ENCODE results near the gene KIAA0232. TPM values are rescaled to one million over a fixed set of nuclear protein-coding genes. Genes with fewer than 3 reads are reported as not detected.
"Not testable (repeated sequence)": the region's sequence is repeated elsewhere in the genome, so short reads cannot be mapped to it uniquely, and the experiment has no call there.

KIAA0232 gene
- total RNA-seq, 2 experiments from 2014 or later: 13.5 to 14.4 TPM

DNA sequence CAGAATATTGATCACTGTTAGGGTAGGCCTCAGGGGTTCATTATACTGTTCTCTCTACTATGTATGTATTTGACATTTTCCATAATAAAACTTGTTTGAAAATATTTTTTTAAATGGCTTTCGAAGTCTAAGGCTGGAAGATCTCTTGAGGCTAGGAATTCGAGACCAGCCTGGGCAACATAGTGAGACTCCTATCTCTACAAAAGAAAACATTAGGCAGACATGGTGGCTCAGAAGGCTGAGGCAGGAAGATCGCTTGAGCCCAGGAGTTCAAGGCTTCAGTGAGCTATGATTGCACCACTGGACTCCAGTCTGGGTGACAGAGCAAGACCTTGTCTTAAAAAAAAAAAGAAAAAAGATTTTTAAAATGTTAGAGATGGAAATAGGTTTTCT is 111.6 kb downstream of the KIAA0232 start:
- intact Hi-C loops (cut with micrococcal nuclease): no loop called here
- Mint-ChIP-seq H3K4me3 (no peak overlapping the region), H3K4me1 (ENCODE audit: low read depth) (peaks cover 21% of the 10 kb centered on the region), H3K27ac (no peak overlapping the region), H3K27me3 (ENCODE audit: low read depth) (no peaks in the 10 kb centered on the region), H3K36me3 (ENCODE audit: low read depth) (peaks cover 6% of the 10 kb centered on the region), H3K9me3 (peaks cover 11% of the 10 kb centered on the region)
- CTCF ChIA-PET: interaction anchor here (1.8 kb wide), 1 partner anchor 149 kb away, joined by 5 read pairs; the partner anchor contains the start of gene TADA2B
- DNase-seq: no peak

DNA sequence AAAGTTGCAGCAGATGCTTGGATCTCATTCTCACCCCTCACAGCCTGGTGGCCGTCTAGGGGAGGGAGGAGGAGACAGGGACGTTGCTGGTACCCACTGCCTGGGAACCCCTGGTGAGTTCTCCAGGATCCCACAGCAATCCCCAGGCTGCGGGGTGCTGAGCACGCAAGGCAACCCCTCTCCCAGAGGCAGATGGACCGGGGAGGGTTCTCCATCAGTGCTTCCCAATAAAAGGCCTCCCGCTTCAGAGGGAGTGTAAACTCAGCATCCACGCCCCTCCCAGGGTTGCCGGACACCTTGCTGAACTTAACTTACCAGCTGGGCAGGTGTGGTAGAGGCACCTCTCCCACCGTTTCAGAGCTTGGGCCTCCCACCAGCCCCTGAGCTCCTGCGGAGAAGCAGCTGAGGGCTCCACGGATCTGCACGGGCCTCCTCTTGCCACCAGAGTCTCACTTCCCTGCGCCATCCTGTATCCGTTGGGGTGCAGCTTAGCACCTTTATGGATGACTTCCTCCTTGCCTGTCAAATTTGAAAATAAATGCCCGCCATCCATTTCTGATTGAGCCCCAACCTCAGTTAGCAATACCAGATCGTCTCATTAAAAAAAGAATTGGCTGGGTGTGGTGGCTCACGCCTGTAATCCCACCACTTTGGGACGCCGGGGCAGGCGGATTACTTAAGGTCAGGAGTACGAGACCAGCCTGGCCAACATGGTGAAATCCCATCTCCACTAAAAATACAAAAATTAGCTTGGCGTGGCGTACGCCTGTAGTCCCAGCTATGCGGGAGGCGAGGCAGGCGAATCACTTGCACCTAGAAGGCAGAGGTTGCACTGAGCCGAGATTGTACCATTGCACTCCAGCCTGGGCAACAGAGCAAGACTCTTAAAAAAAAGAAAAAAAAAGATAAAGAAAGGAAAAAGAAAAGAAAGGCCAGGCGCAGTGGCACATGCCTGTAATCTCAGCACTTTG is 112.3 kb downstream of the KIAA0232 start:
- H3K27ac Mint-ChIP-seq: no peak overlapping the region
- peaks cover 28% of the 10 kb centered on the region for H3K4me1 Mint-ChIP-seq (ENCODE audit: low read depth)
- intact Hi-C loops (cut with micrococcal nuclease): no loop called here
- H3K4me3 Mint-ChIP-seq: no peak overlapping the region
- DNase-seq: no peak
- CTCF ChIA-PET: interaction anchor here (0.6 to 0.7 kb wide), 2 partner anchors 147 to 204 kb away, joined by 3 to 4 read pairs; no protein-coding TSS in a partner anchor
- H3K27me3 Mint-ChIP-seq (ENCODE audit: low read depth): no peaks in the 10 kb centered on the region
- peaks cover 6% of the 10 kb centered on the region for H3K36me3 Mint-ChIP-seq (ENCODE audit: low read depth)
- H3K9me3 Mint-ChIP-seq: peaks cover 10% of the 10 kb centered on the region

DNA sequence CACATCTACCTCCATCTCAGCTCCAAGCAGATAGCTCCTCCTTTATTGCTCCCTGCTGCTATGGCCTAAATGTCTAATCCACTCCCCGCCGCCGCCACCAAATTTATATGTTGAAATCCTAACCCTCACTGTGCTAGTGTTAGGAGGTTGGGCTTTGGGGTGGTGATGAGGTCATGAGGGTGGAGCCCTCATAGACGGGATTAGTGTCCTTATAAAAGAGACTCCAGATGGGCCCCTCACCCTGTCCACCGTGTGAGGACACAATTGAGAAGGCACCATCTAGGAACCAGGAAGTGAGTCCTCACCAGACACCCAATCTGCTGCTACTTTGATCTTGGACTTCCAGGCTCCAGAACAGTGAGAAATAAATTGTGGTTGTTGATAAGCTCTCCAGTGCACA is 113.5 kb downstream of the KIAA0232 start:
- H3K27ac Mint-ChIP-seq: no peak overlapping the region
- peaks cover 37% of the 10 kb centered on the region for H3K4me1 Mint-ChIP-seq (ENCODE audit: low read depth)
- intact Hi-C loops (cut with micrococcal nuclease): no loop called here
- CTCF ChIA-PET: interaction anchor here (0.7 kb wide), 1 partner anchor 47 kb away, joined by 3 read pairs; no protein-coding TSS in a partner anchor
- no peak overlapping the region for H3K4me3 Mint-ChIP-seq
- no peak for DNase-seq
- H3K9me3 Mint-ChIP-seq: no peaks in the 10 kb centered on the region
- no peaks in the 10 kb centered on the region for H3K27me3 Mint-ChIP-seq (ENCODE audit: low read depth)
- H3K36me3 Mint-ChIP-seq (ENCODE audit: low read depth): no peaks in the 10 kb centered on the region

DNA sequence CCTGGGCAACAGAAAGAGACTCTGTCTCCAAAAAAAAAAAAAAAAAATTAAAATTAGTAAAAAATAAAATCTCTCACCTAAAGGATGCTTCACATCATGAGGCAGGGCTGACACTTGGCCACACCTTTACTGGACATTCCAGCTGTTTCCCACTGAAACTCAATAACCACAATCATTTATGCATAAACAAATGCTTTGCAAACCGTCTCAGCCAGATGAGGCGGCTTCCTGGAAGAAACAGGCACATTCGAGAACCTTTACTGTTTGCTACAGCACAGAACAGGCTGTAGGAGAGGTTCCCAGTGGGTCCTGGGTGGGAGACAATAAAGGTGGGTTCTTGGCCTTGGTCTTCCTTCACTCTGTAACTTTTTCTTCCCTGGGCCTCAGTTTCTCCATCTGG is 116.2 kb downstream of the KIAA0232 start:
- no peaks in the 10 kb centered on the region for H3K9me3 Mint-ChIP-seq
- intact Hi-C loops (cut with micrococcal nuclease): loop anchor here (1.0 kb wide), 2 partner anchors 11 to 44 kb away; partner anchors contain the start of gene TBC1D14
- no peak for DNase-seq
- no peaks in the 10 kb centered on the region for H3K27me3 Mint-ChIP-seq (ENCODE audit: low read depth)
- H3K36me3 Mint-ChIP-seq (ENCODE audit: low read depth): no peaks in the 10 kb centered on the region
- H3K4me1 Mint-ChIP-seq (ENCODE audit: low read depth): peaks cover 20% of the 10 kb centered on the region
- H3K4me3 Mint-ChIP-seq: no peak overlapping the region
- peak overlapping the region; percentile 69 for H3K27ac Mint-ChIP-seq
- CTCF ChIA-PET: interaction anchor here (0.6 to 2.1 kb wide), 8 partner anchors 9 to 218 kb away, joined by 3 to 13 read pairs (median 4); no protein-coding TSS in a partner anchor

DNA sequence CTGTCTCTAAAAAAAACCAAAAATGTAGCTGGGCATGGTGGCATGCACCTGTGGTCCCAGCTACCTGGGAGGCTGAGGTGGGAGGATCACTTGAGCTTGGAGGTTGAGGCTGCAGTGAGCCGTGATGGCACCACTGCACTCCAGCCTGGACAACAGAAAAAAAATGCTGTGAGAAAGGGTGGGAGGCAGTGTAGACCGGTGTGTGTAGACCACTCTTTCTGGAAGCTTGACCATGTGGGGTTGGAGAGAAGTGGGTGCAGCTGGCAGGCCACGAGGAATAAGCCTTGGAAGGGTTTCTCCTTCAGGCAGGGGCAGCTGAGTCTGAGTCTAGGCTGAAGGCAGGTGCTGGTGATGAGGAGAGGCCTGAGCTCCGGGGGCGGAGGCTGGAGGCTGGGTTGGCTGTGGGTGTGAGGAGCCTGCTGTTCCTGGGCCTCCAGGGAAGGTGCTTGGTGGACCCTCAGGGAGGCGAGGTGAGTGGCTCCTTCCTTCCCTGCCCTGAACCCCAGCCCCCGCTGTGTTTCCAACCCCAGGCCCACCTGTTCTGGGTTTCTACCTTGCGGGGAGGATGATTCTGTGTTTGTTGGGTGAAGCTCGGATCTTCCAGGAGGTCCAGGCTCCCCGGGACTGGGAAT is 117.8 kb downstream of the KIAA0232 start:
- no peak for DNase-seq

DNA sequence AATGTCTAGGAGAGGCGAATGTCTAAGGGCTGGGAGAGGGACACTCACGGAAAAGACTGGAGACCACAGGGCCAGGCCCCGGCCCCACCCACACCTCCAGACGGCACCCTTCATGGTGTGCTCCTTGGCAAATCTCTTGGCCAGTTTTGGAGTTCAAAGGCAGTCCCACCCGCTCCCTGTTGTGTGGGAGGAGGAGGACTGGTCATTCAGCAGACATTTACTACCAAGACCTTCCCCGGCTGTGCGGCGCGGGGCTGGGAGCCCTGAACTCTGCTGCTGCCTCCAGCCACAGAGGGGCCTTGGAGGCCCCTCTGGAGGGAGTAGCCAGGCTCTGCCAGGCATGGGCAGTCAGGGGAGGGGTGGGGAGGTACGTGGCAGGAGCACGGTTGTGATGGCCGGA is 118.4 kb downstream of the KIAA0232 start:
- Mint-ChIP-seq H3K4me1 (ENCODE audit: low read depth) (peaks cover 29% of the 10 kb centered on the region), H3K4me3 (no peak overlapping the region), H3K27ac (no peak overlapping the region), H3K36me3 (ENCODE audit: low read depth) (no peaks in the 10 kb centered on the region), H3K9me3 (no peaks in the 10 kb centered on the region), H3K27me3 (ENCODE audit: low read depth) (no peaks in the 10 kb centered on the region)
- CTCF ChIA-PET: interaction anchor here (1.1 to 2.1 kb wide), 5 partner anchors 8 to 180 kb away, joined by 3 to 13 read pairs (median 6); partner anchors contain the start of gene GRPEL1
- intact Hi-C loops (cut with micrococcal nuclease): no loop called here
- DNase-seq: no peak

More for the DNA sequence above, 117.8 kb downstream of the KIAA0232 start:
- H3K27ac Mint-ChIP-seq: no peak overlapping the region
- H3K4me1 Mint-ChIP-seq (ENCODE audit: low read depth): peaks cover 29% of the 10 kb centered on the region
- no peaks in the 10 kb centered on the region for H3K27me3 Mint-ChIP-seq (ENCODE audit: low read depth)
- H3K36me3 Mint-ChIP-seq (ENCODE audit: low read depth): no peaks in the 10 kb centered on the region
- no peaks in the 10 kb centered on the region for H3K9me3 Mint-ChIP-seq
- CTCF ChIA-PET: interaction anchor here (1.1 to 2.1 kb wide), 8 partner anchors 8 to 180 kb away, joined by 3 to 13 read pairs (median 5); partner anchors contain the start of gene GRPEL1
- no peak overlapping the region for H3K4me3 Mint-ChIP-seq
- intact Hi-C loops (cut with micrococcal nuclease): no loop called here

DNA sequence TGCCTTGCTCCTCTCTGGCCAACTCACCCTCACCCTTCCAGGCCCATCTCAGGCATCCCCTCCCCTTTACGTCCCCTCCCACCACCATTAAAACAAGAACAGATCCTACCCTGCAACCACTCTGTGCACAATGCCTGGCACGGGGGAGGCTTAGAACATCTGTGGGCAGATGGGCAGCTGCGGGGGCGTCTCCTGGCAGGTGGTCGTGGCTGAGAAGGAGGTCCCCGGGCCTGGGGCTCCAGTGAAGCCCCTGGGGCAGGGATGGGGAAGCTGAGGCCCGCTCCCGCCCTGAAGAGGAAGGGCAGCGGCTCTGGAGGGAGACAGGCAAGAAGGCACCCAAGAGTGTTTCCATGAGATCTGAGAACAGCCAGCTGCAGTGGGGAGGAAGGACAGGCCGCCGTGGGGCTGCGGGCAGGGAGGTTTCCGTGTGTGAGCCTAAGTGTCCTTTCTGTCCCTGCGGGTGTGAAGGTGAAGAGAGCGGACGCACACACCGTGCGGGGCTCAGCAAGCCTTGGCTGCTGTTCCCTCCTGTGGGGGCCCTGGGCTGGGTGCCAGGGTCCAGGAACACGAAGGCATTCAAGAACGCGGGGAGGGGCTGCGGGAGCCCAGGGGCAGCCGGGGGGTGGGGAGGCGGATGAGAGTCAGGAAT is 119.3 kb downstream of the KIAA0232 start:
- CTCF ChIA-PET: no interaction called here
- Mint-ChIP-seq H3K9me3 (no peaks in the 10 kb centered on the region), H3K4me1 (ENCODE audit: low read depth) (peaks cover 29% of the 10 kb centered on the region), H3K36me3 (ENCODE audit: low read depth) (no peaks in the 10 kb centered on the region), H3K4me3 (no peak overlapping the region), H3K27ac (no peak overlapping the region), H3K27me3 (ENCODE audit: low read depth) (no peaks in the 10 kb centered on the region)
- DNase-seq: no peak
- intact Hi-C loops (cut with micrococcal nuclease): no loop called here

DNA sequence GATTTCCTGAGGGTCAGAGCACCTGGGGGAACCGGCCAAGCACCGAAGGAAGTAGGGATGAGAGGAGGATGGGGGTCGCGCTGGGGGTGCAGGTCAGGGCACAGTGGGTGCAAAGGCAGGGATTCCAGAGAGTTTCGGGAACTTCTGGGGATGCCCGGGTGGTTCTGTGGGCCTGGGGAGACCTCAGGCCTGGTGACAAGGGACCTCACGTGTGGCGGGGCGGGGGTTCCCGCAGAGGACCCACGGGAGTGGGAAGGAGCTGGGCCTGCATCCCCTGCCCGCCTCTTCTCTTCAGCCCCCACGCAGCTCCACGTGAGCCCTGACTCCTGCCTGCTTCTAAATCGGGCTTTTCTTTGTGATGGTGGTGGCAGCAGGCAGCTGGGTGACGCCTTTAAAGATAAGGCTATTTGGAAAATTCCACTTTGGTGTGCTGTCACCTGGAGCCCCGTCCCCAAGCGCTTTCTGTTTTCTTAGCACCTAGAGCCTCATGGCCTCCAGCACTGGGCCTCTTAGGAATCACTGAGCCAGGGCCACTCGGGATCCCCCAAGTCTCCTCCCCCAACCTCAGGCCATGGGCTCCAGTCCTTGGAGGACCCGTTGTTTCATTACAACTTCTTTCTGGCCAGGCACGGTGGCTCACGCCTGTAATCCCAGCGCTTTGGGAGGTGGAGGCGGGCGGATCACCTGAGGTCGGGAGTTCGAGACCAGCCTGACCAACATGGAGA is 120.0 kb downstream of the KIAA0232 start:
- Mint-ChIP-seq H3K27ac (no peak overlapping the region), H3K4me3 (no peak overlapping the region), H3K4me1 (ENCODE audit: low read depth) (peaks cover 32% of the 10 kb centered on the region), H3K27me3 (ENCODE audit: low read depth) (no peaks in the 10 kb centered on the region), H3K36me3 (ENCODE audit: low read depth) (no peaks in the 10 kb centered on the region), H3K9me3 (no peaks in the 10 kb centered on the region)
- intact Hi-C loops (cut with micrococcal nuclease): no loop called here
- CTCF ChIA-PET: no interaction called here
- no peak for DNase-seq

DNA sequence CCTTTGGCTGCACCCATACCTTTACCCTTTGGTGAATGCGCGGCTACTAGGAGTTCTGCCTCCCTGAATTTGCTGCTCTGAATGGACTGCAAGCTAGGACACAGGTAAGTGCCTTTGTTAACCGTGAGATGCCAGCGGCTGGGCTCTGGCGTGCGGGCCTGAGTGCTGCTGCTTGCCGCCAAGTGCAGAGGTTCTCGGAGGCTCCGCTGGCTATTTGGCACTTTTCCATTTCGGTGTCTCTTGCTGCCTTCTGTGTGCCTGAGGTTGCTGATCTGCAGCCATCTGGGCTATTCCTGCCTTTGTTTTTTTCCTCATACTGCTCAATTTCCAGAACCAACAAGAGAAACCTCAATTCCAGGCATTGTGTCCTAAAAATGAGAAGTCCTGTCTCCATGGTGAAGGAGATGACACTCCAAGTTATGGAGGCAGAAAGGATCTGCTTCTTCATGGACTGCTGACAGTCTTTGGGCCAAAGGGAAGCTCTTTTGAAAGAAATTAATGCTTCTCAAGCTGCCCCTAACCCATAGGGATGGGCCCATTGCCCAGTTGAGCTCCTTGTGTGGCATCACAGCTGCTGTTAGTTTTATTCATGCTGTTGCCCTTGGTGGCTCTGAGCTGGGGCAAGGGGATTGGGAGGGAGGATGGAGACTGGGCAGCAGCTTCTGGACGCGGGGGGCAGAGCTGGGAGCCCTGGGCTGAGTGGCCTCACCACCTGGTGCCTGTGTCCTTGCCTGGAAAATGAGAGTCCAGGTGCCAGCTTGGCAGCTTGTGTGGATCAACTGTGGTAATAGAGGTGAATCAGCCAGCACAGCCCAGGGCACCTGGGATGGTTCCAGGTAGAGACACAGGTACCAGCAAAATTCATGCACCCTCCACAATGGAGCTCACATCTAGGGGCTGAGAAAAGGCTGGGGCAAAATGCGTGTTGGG is 123.3 kb downstream of the KIAA0232 start:
- Mint-ChIP-seq H3K27me3 (ENCODE audit: low read depth) (peaks cover 3% of the 10 kb centered on the region), H3K36me3 (ENCODE audit: low read depth) (peaks cover 2% of the 10 kb centered on the region), H3K4me3 (no peak overlapping the region), H3K4me1 (ENCODE audit: low read depth) (peaks cover 28% of the 10 kb centered on the region), H3K27ac (no peak overlapping the region), H3K9me3 (no peaks in the 10 kb centered on the region)
- DNase-seq: no peak
- CTCF ChIA-PET: interaction anchor here (1.0 to 4.7 kb wide), 3 partner anchors 11 to 164 kb away, joined by 3 to 30 read pairs (median 5); partner anchors contain the start of gene GRPEL1
- intact Hi-C loops (cut with micrococcal nuclease): no loop called here

DNA sequence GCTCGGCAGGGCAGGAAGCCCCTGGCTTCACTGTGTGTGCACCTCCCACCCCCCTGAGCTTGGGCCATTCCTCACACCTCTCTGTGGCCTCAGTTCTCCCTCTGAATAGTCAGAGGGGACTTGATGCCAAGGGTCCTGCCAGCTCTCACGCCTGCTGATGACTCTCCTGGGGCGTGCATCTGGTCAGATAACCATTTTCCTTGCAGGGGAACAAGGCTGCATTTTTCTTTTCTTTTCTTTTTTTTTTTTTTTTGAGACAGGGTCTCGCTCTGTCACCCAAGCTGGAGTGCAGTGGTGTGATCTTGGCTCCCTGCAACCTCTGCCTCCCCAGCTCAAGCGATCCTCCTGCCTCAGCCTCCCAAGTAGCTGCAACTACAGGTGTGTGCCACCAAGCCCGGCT is 124.0 kb downstream of the KIAA0232 start:
- H3K36me3 Mint-ChIP-seq (ENCODE audit: low read depth); intact Hi-C loops (cut with micrococcal nuclease); DNase-seq; H3K9me3 Mint-ChIP-seq; H3K27me3 Mint-ChIP-seq (ENCODE audit: low read depth); H3K4me3 Mint-ChIP-seq; H3K27ac Mint-ChIP-seq: not testable (repeated sequence)
- peaks cover 35% of the 10 kb centered on the region for H3K4me1 Mint-ChIP-seq (ENCODE audit: low read depth)
- CTCF ChIA-PET: interaction anchor here (0.7 to 4.7 kb wide), 5 partner anchors 11 to 246 kb away, joined by 3 to 30 read pairs (median 5); partner anchors contain the start of gene GRPEL1
